Fibroblast of lung (primary cell): ENCODE data around the gene EPHA5. TPM values are rescaled to one million over a fixed set of nuclear protein-coding genes. Genes with fewer than 3 reads are reported as not detected.

Source experiments
- DNase-seq, 2 donors: peaks; one replicate each; pipeline versions ENCODE4 v3.0.0 to v3.0.0-alpha.2; 2010; ENCODE audit warnings: low read depth in 2 of 2
- H2AFZ ChIP-seq: 2 replicates; pipeline ENCODE4 v1.5.1; 2012; ENCODE audit warnings: low read length, control low read depth, inconsistent platforms
- H3K27ac ChIP-seq: 2 replicates; pipeline ENCODE4 v1.5.1; 2011; ENCODE audit warnings: low read length, control low read depth; ENCODE audit not compliant: insufficient read depth
- H3K27me3 ChIP-seq: 2 replicates; pipeline ENCODE4 v1.5.1; 2011; ENCODE audit warnings: mild to moderate bottlenecking, low read length; ENCODE audit not compliant: control insufficient read depth, insufficient read depth
- H3K36me3 ChIP-seq: 2 replicates; pipeline ENCODE4 v1.5.1; 2011; ENCODE audit warnings: low read length; ENCODE audit not compliant: control insufficient read depth, insufficient read depth
- H3K4me1 ChIP-seq: 2 replicates; pipeline ENCODE4 v1.5.1; 2011; ENCODE audit warnings: low read length; ENCODE audit not compliant: control insufficient read depth, insufficient read depth; ENCODE audit errors: extremely low read depth
- H3K4me2 ChIP-seq: 2 replicates; pipeline ENCODE4 v1.5.1; 2011; ENCODE audit warnings: low read length, control low read depth; ENCODE audit not compliant: insufficient read depth; ENCODE audit errors: extremely low read depth
- H3K4me3 ChIP-seq, 4 experiments: fragments of 200-600 bp in 1 of 4; sonication (generic) in 1 of 4; replicated peaks in 1 of 4; 2 replicates each; pipeline ENCODE4 v1.5.1; 2011 to 2016; ENCODE audit warnings: low read length in 4 of 4, low read depth in 3 of 4, mild to moderate bottlenecking in 3 of 4, control low read depth in 2 of 4, inconsistent platforms in 1 of 4, mixed read lengths in 1 of 4; ENCODE audit not compliant: insufficient read depth in 1 of 4; ENCODE audit errors: control extremely low read depth in 1 of 4
- H3K79me2 ChIP-seq: 2 replicates; pipeline ENCODE4 v1.5.1; 2012; ENCODE audit warnings: mild to moderate bottlenecking, low read length, inconsistent platforms; ENCODE audit not compliant: control insufficient read depth, insufficient read depth
- H3K9ac ChIP-seq: 2 replicates; pipeline ENCODE4 v1.5.1; 2011; ENCODE audit warnings: mild to moderate bottlenecking, low read length, control low read depth; ENCODE audit not compliant: insufficient read depth
- H3K9me3 ChIP-seq: 2 replicates; pipeline ENCODE4 v1.5.1; 2012; ENCODE audit warnings: low read depth, low read length; ENCODE audit not compliant: control insufficient read depth, insufficient read depth
- H4K20me1 ChIP-seq: 2 replicates; pipeline ENCODE4 v1.5.1; 2011; ENCODE audit warnings: low read length; ENCODE audit not compliant: control insufficient read depth, insufficient read depth; ENCODE audit errors: extremely low read depth
- EZH2 ChIP-seq: IDR thresholded peaks from 2 replicates; pipeline ENCODE4 v1.5.1; 2012; ENCODE audit warnings: low read length, control low read depth, mild to moderate bottlenecking; ENCODE audit errors: missing control alignments
- polyA plus RNA-seq, 2 donors: library from polyadenylated mRNA; depleted of rRNA in 1 of 2; stranded (reverse) in 1 of 2; unstranded in 1 of 2; fragments of >200 nt; gene quantifications; 2 replicates each; pipeline ENCODE4 v1.2.1, GENCODE V29; 2011 to 2012; ENCODE audit warnings: missing spikeins in 1 of 2
- total RNA-seq: library from RNA; depleted of rRNA; stranded (reverse); fragments of >200 nt; gene quantifications from 2 replicates; pipeline ENCODE4 v1.2.1, GENCODE V29; 2014
- TF ChIP-seq, protein P1 (sequence below), 2 donors: IDR thresholded peaks in 1 of 2; conservative IDR thresholded peaks in 1 of 2; 1 replicate in 1 of 2; 2 replicates in 1 of 2; pipeline ENCODE4 v1.5.1; 2011 to 2012; ENCODE audit warnings: low read length in 2 of 2, control low read depth in 1 of 2, inconsistent platforms in 1 of 2, low read depth in 1 of 2, mild to moderate bottlenecking in 1 of 2

The EPHA5 gene
- total and polyA plus RNA-seq, 2 donors (not counting 1 experiment from before 2014, with no cell fraction given) = under 0.01 to 0.16 TPM

DNA sequence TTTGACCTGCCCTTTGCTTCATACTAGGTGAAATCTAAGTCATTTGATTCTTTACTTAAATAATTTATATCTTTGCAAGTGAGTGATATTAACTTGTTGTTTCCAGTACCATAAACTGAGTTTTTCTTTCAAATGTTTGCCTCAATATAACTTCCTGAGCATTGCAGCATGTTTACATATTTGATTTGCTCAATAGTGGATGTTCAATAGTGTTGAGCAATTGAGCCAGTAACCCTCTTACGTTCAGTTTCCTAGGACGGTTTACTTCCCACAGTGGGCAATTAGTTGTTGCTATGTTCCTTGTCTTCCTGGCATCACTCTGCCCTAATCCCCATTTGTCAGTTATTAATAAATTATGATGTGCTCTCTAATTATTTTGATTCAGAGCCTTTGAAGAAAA, 278.5 kb downstream of the EPHA5 start:
- Histone ChIP-seq H4K20me1 (no peaks in the 10 kb centered on the region), H3K27ac (no peak overlapping the region), H3K79me2 (no peaks in the 10 kb centered on the region), H3K4me2 (no peak overlapping the region), H3K36me3 (no peaks in the 10 kb centered on the region), H3K9ac (no peak overlapping the region), H3K4me3 (no peak overlapping the region), H3K9me3 (no peaks in the 10 kb centered on the region), H3K27me3 (no peaks in the 10 kb centered on the region), H2AFZ (no peak overlapping the region), H3K4me1 (no peaks in the 10 kb centered on the region)
- no peak for DNase-seq
- TF ChIP-seq EZH2 = no peak
- TF ChIP-seq, protein P1, sequence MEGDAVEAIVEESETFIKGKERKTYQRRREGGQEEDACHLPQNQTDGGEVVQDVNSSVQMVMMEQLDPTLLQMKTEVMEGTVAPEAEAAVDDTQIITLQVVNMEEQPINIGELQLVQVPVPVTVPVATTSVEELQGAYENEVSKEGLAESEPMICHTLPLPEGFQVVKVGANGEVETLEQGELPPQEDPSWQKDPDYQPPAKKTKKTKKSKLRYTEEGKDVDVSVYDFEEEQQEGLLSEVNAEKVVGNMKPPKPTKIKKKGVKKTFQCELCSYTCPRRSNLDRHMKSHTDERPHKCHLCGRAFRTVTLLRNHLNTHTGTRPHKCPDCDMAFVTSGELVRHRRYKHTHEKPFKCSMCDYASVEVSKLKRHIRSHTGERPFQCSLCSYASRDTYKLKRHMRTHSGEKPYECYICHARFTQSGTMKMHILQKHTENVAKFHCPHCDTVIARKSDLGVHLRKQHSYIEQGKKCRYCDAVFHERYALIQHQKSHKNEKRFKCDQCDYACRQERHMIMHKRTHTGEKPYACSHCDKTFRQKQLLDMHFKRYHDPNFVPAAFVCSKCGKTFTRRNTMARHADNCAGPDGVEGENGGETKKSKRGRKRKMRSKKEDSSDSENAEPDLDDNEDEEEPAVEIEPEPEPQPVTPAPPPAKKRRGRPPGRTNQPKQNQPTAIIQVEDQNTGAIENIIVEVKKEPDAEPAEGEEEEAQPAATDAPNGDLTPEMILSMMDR (conservative IDR thresholded peaks at IDR 0.05 in 1 of 2, IDR thresholded peaks at IDR 0.05 in 1 of 2; ENCODE audit: low read depth in 1 of 2, low read length in 2 of 2) = no peak

DNA sequence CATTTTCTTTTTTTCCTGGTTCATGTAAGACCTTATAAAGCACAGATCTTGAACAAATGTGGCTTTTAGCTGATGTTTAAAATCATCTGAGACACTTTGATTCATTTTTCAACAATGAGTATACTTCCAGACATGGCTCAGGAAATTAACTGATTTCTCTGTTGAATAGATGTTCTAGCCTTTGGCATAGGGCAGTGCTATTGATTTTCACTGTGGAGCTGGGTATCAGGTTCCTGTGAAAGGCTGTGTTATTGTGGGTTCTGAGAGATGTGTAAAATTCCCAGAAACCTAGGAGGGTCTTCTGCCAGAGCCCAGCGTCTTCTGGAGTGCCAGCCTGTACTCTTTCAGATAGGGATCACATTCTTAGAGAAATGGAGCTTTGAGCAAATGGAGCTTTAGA, 278.9 kb downstream of the EPHA5 start:
- H3K9me3 ChIP-seq = no peaks in the 10 kb centered on the region
- no peaks in the 10 kb centered on the region for H3K27me3 ChIP-seq
- H2AFZ ChIP-seq = no peak overlapping the region
- H3K4me1 ChIP-seq = no peaks in the 10 kb centered on the region
- no peak for DNase-seq
- no peak overlapping the region for H3K4me3 ChIP-seq
- TF ChIP-seq, protein P1 (conservative IDR thresholded peaks at IDR 0.05 in 1 of 2, IDR thresholded peaks at IDR 0.05 in 1 of 2; ENCODE audit: low read depth in 1 of 2, low read length in 2 of 2) = no peak
- TF ChIP-seq EZH2 = no peak
- H3K27ac ChIP-seq = no peak overlapping the region
- no peaks in the 10 kb centered on the region for H3K36me3 ChIP-seq
- no peak overlapping the region for H3K9ac ChIP-seq
- no peaks in the 10 kb centered on the region for H3K79me2 ChIP-seq
- no peak overlapping the region for H3K4me2 ChIP-seq
- H4K20me1 ChIP-seq = no peaks in the 10 kb centered on the region

DNA sequence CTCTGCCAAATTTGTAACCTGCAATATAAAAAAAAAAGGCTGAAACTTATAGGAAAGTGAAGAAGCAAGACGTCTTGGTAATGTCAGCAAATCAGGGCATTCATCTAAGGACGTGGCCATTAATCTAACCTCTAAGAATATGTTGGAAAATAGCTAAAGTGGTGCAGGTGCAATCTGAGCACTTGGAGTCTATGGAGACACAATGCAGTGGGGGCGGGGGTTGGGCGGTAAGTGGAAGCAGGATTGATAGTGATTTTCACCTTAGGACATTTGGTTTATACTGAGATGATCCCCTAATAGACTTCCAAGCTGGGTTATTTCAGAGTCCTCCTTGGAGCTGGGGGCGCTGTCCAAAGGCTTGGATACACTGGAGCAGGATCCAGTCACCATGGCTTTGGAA, 283.4 kb downstream of the EPHA5 start:
- DNase-seq = no peak
- Histone ChIP-seq H3K4me1 (no peaks in the 10 kb centered on the region), H3K27ac (no peak overlapping the region), H3K36me3 (no peaks in the 10 kb centered on the region), H3K4me3 (no peak overlapping the region), H3K27me3 (no peaks in the 10 kb centered on the region), H3K9ac (no peak overlapping the region), H3K9me3 (no peaks in the 10 kb centered on the region), H2AFZ (no peak overlapping the region), H3K79me2 (no peaks in the 10 kb centered on the region), H3K4me2 (no peak overlapping the region), H4K20me1 (no peaks in the 10 kb centered on the region)
- TF ChIP-seq EZH2 = no peak
- TF ChIP-seq, protein P1 (conservative IDR thresholded peaks at IDR 0.05 in 1 of 2, IDR thresholded peaks at IDR 0.05 in 1 of 2; ENCODE audit: low read depth in 1 of 2, low read length in 2 of 2) = no peak
